Calu3 (cell line): ENCODE results near the gene NUDCD3. TPM values are rescaled to one million over a fixed set of nuclear protein-coding genes. Genes with fewer than 3 reads are reported as not detected.
A peak's percentile ranks its signal among the peaks of the same experiment; 100 is the strongest.
"Not testable (repeated sequence)": the region's sequence is repeated elsewhere in the genome, so short reads cannot be mapped to it uniquely, and the experiment has no call there.

Experiments
- BruUV-seq: library from RNA; stranded (reverse); fragments of 400-500 nt; replicated peaks from 2 replicates; lab custom pipeline; 2021; lab: Mats Ljungman, UMichigan
- CTCF ChIA-PET: fragments of 300-600 bp; sonication (Branson Sonifier 250); formaldehyde crosslinking; loops from one replicate; lab custom pipeline; 2022; ENCODE audit warnings: antibody characterized with exemption; lab: Charles Lee
- DNase-seq: peaks from one replicate; pipeline ENCODE4 v3.0.0; 2022
- H3K27ac Mint-ChIP-seq: one replicate; pipeline ENCODE4 v1.8.0; 2022; ENCODE audit warnings: mixed read lengths; ENCODE audit not compliant: unreplicated experiment
- H3K27me3 Mint-ChIP-seq: one replicate; pipeline ENCODE4 v1.8.0; 2022; ENCODE audit warnings: mixed read lengths; ENCODE audit not compliant: unreplicated experiment
- H3K36me3 Mint-ChIP-seq: one replicate; pipeline ENCODE4 v1.8.0; 2022; ENCODE audit warnings: mild to moderate bottlenecking, moderate library complexity, mixed read lengths; ENCODE audit not compliant: insufficient read depth, unreplicated experiment
- H3K4me1 Mint-ChIP-seq: one replicate; pipeline ENCODE4 v1.8.0; 2022; ENCODE audit warnings: mild to moderate bottlenecking, low read depth, mixed read lengths; ENCODE audit not compliant: unreplicated experiment
- H3K4me3 Mint-ChIP-seq: one replicate; pipeline ENCODE4 v1.8.0; 2022; ENCODE audit warnings: mild to moderate bottlenecking, low read depth, moderate library complexity, mixed read lengths; ENCODE audit not compliant: unreplicated experiment
- H3K9me3 Mint-ChIP-seq: one replicate; pipeline ENCODE4 v1.8.0; 2022; ENCODE audit warnings: low read depth, mixed read lengths; ENCODE audit not compliant: unreplicated experiment
- CTCF ChIP-seq: fragments of 200-600 bp; IDR thresholded peaks from one replicate; pipeline ENCODE4 v1.8.0; 2022; ENCODE audit warnings: antibody characterized with exemption; ENCODE audit not compliant: unreplicated experiment
- intact Hi-C: fragments of 100-400 bp; cut with micrococcal nuclease; formaldehyde crosslinking; loops from one replicate; pipeline ENCODE4 v1.10.0; 2022; ENCODE audit not compliant: unreplicated experiment
- total RNA-seq: library from RNA; stranded (reverse); gene quantifications from 2 replicates; pipeline ENCODE4 v1.2.3, GENCODE V29; 2022

NUDCD3 gene
- total RNA-seq, 1 experiment from 2014 or later: 176 TPM

DNA sequence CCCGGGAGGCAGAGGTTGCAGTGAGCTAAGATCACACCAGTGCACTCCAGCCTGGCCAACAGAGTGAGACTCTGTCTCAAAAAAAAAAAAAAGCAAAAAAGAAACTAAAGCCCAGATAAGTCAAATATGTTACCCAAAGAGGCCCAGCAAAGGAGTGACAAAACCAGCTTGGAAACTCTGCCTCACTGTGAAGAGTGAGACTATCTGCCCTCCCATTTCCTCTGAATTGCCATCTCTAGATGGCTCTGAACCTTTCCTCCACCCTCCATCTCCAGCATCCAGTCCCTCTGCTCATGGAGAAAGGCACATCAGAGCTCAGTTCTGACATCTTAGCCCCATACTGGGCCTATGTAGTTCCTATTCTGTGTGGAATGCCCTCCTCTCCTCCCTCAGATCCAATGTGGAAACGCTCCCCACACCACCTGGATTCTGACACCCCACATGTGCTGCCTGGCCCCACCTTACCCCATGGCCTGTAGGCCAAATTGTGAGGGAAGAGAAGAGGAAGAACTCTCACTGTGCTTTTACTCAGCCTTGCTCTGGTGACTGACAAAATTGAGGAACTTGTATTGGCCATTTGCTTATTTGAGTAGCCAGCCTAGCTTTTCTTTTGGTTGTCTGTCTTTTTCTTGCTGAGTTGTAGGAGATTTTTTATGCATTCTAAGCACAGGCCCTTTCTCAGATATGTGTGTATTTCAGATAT is 18.0 kb upstream of the NUDCD3 start:
- H3K9me3 Mint-ChIP-seq: peaks cover 6% of the 10 kb centered on the region
- peaks cover 23% of the 10 kb centered on the region for H3K36me3 Mint-ChIP-seq
- DNase-seq: no peak
- no peak overlapping the region for H3K4me3 Mint-ChIP-seq
- BruUV-seq: no TSS peak
- H3K27me3 Mint-ChIP-seq: no peaks in the 10 kb centered on the region
- H3K27ac Mint-ChIP-seq: no peak overlapping the region
- peaks cover 27% of the 10 kb centered on the region for H3K4me1 Mint-ChIP-seq
- intact Hi-C loops: no loop called here
- no peak for TF ChIP-seq CTCF
- CTCF ChIA-PET: interaction anchor here (1.2 kb wide), 1 partner anchor 17 kb away, joined by 3 read pairs; no protein-coding TSS in a partner anchor

DNA sequence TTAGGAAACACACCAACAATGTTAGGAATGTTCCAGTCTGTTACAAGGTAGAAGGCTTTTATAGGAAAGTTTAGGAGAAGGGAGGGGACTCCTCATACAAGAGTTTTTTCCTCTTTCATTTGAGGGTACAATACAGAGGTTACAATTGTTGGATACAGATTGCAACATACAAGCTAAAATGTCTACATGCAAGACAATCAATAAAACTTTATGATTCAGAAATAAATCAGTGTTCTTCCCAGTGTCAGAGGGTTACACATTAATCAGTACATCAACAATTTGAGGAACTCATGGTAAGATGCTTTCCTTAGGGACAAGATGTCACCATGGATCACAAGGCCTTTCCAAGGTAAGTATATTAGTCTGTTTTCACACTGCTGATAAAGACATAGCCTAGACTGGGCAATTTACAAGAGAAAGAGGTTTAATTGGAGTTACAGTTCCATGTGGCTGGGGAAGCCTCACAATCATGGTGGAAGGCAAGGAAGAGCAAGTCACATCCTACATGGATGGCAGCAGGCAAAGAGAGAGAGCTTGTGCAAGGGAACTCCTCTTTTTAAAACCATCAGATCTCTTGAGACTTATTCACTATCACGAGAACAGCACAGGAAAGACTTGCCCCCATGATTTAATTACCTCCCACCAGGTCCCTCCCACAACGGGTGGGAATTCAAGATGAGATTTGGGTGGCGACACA is 16.3 kb upstream of the NUDCD3 start:
- H3K27me3 Mint-ChIP-seq: not testable (repeated sequence)

GRCh38 chr7:44505595-44505994 is 15.1 kb upstream of the NUDCD3 start:
- CTCF ChIA-PET: interaction anchor here (1.3 kb wide), 1 partner anchor 8 kb away, joined by 5 read pairs; no protein-coding TSS in a partner anchor
- TF ChIP-seq CTCF: no peak
- no TSS peak for BruUV-seq
- intact Hi-C loops: no loop called here
- H3K4me1 Mint-ChIP-seq: peaks cover 12% of the 10 kb centered on the region
- peak overlapping the region; percentile 46 for H3K27ac Mint-ChIP-seq
- DNase-seq: no peak
- no peaks in the 10 kb centered on the region for H3K27me3 Mint-ChIP-seq
- no peak overlapping the region for H3K4me3 Mint-ChIP-seq
- peaks cover 6% of the 10 kb centered on the region for H3K9me3 Mint-ChIP-seq
- H3K36me3 Mint-ChIP-seq: peaks cover 2% of the 10 kb centered on the region

More for the DNA sequence above, 16.3 kb upstream of the NUDCD3 start:
- H3K36me3 Mint-ChIP-seq, H3K9me3 Mint-ChIP-seq, intact Hi-C loops, BruUV-seq, H3K4me3 Mint-ChIP-seq, DNase-seq: not testable (repeated sequence)
- peak overlapping the region; percentile 43 for H3K27ac Mint-ChIP-seq
- CTCF ChIA-PET: interaction anchor here (1.0 to 1.3 kb wide), 2 partner anchors 9 to 15 kb away, joined by 3 to 5 read pairs; no protein-coding TSS in a partner anchor
- H3K4me1 Mint-ChIP-seq: peaks cover 21% of the 10 kb centered on the region

DNA sequence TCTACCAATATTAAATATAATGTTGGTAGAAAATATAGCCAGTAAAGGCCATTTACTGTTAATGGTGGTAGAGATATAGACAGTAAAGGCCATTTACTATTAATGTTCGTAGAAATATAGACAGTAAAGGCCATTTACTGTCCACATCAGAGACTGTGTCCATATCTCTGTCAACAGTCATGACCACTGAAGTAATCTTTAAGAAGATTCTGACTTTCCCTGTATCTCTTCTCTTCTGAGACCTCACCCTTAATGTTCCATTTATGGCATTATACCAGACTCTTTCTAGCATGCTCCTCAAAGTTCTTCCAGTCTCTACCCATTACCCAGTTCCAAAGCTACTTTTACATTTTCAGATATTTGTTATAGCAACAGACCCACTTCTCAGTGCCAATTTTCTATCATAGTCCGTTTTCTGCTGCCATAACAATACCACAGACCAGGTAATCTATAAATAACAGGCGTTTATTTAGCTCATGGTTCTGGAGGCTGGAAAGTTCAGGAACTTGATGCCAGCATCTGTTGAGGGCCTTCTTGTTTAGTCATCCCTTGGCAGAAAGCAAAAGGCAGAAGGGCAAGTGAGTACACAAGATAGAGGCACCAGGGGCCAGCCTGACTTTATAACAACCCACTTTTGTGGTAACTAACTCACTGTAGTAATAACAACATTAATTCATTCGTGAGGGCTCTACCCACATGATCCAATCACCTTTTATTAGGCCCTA is 7.9 kb upstream of the NUDCD3 start:
- Mint-ChIP-seq H3K27ac (no peak overlapping the region), H3K9me3 (no peaks in the 10 kb centered on the region), H3K4me3 (no peak overlapping the region), H3K4me1 (no peaks in the 10 kb centered on the region), H3K27me3 (no peaks in the 10 kb centered on the region), H3K36me3 (no peaks in the 10 kb centered on the region)
- no peak for DNase-seq
- BruUV-seq: no TSS peak
- CTCF ChIA-PET: interaction anchor here (1.4 kb wide), 1 partner anchor 8 kb away, joined by 5 read pairs; no protein-coding TSS in a partner anchor
- no peak for TF ChIP-seq CTCF
- intact Hi-C loops: no loop called here
